Right forelimb (tissue), 1 donor: ENCODE results near the gene THBS1.

Experiments used
- DNase-seq: peaks from one replicate; pipeline ENCODE4 v3.0.0-alpha.2; 2018

THBS1 gene

GRCh38 chr15:39574427-39574826 lies 6.5 kb upstream of the THBS1 start:
- DNase-seq: no peak

- DNase-seq: no peak
Measured at GRCh38 chr15:39575180-39575579, 5.7 kb upstream of the THBS1 start.

- DNase-seq: peak; percentile 58
Measured at GRCh38 chr15:39578851-39579486, 1.9 kb upstream of the THBS1 start.

- DNase-seq: peak; percentile 84
Measured at GRCh38 chr15:39579487-39580116, 1.3 kb upstream of the THBS1 start.

GRCh38 chr15:39580117-39580484 lies 778 bp upstream of the THBS1 start:
- peak; percentile 99 for DNase-seq

GRCh38 chr15:39581242-39581792 lies 438 bp downstream of the THBS1 start:
- DNase-seq: no peak

- peak; percentile 58 for DNase-seq
Measured at GRCh38 chr15:39581793-39582285, 960 bp downstream of the THBS1 start.

GRCh38 chr15:39582286-39582976 lies 1.6 kb downstream of the THBS1 start:
- peak; percentile 61 for DNase-seq

GRCh38 chr15:39582977-39583595 lies 2.2 kb downstream of the THBS1 start:
- no peak for DNase-seq

- peak; percentile 56 for DNase-seq
Measured at GRCh38 chr15:39583596-39584265, 2.9 kb downstream of the THBS1 start.

- DNase-seq: no peak
Measured at GRCh38 chr15:39584266-39584659, 3.4 kb downstream of the THBS1 start.

- no peak for DNase-seq
Measured at GRCh38 chr15:39584662-39585388, 3.9 kb downstream of the THBS1 start.

GRCh38 chr15:39585389-39585841 lies 4.5 kb downstream of the THBS1 start:
- DNase-seq: no peak

- DNase-seq: no peak
Measured at GRCh38 chr15:39585871-39586301, 5.0 kb downstream of the THBS1 start.

- DNase-seq: peak; percentile 54
Measured at GRCh38 chr15:39586387-39587095, 5.7 kb downstream of the THBS1 start.

- no peak for DNase-seq
Measured at GRCh38 chr15:39587096-39587721, 6.3 kb downstream of the THBS1 start.

GRCh38 chr15:39587731-39588530 lies 7.1 kb downstream of the THBS1 start:
- no peak for DNase-seq

- no peak for DNase-seq
Measured at GRCh38 chr15:39588531-39589192, 7.8 kb downstream of the THBS1 start.

GRCh38 chr15:39589193-39589814 lies 8.4 kb downstream of the THBS1 start:
- no peak for DNase-seq
